AG04449 (cell line): Measurements from ENCODE around the gene CDK5RAP1.

ENCODE experiments used
- CTCF ChIA-PET: fragments of 350-600 bp; formaldehyde crosslinking; extraction: SDS; loops from one replicate; lab custom pipeline; 2021; ENCODE audit warnings: antibody characterized with exemption; lab: Yijun Ruan, JAX
- POLR2A ChIA-PET: fragments of 400-600, 350-600 bp; formaldehyde crosslinking; extraction: SDS; loops from one replicate; lab custom pipeline; 2020; ENCODE audit warnings: antibody characterized with exemption, inconsistent platforms; lab: Yijun Ruan, JAX
- DNase-seq: peaks from one replicate; pipeline ENCODE4 v3.0.0-alpha.2; 2010; ENCODE audit warnings: low read depth, low spot score
- H3K4me3 ChIP-seq: 2 replicates; pipeline ENCODE4 v1.5.1; 2011; ENCODE audit warnings: low read depth, mild to moderate bottlenecking, control low read depth, low read length
- TF ChIP-seq, protein P1 (sequence below): IDR thresholded peaks from one replicate; pipeline ENCODE4 v1.5.1; 2011; ENCODE audit warnings: mild to moderate bottlenecking, moderate library complexity, low read length, control low read depth, inconsistent platforms; ENCODE audit not compliant: insufficient read depth; ENCODE audit errors: missing control alignments

The CDK5RAP1 gene

DNA sequence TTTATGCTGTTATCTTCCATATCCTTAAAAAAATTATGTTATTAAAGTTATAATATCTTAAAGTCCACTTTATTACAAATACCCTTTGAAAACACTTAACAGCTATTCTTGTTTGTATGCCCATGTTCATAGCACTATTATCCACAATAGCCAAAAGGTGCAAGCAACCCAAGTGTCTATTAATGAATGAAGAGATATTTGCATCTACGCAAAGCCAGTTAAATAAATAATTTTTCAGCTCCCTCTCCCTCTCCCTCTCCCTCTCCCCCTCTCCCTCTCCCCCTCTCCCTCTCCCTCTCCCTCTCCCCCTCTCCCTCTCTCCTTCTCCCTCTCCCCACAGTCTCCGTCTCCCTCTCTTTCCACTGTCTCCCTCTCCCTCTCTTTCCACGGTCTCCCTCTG lies 13.1 kb downstream of the CDK5RAP1 start:
- TF ChIP-seq, protein P1, sequence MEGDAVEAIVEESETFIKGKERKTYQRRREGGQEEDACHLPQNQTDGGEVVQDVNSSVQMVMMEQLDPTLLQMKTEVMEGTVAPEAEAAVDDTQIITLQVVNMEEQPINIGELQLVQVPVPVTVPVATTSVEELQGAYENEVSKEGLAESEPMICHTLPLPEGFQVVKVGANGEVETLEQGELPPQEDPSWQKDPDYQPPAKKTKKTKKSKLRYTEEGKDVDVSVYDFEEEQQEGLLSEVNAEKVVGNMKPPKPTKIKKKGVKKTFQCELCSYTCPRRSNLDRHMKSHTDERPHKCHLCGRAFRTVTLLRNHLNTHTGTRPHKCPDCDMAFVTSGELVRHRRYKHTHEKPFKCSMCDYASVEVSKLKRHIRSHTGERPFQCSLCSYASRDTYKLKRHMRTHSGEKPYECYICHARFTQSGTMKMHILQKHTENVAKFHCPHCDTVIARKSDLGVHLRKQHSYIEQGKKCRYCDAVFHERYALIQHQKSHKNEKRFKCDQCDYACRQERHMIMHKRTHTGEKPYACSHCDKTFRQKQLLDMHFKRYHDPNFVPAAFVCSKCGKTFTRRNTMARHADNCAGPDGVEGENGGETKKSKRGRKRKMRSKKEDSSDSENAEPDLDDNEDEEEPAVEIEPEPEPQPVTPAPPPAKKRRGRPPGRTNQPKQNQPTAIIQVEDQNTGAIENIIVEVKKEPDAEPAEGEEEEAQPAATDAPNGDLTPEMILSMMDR, result no peak
- no peak overlapping the region for H3K4me3 ChIP-seq
- ChIA-PET CTCF (no interaction called here), POLR2A (no interaction called here)
- no peak for DNase-seq

DNA sequence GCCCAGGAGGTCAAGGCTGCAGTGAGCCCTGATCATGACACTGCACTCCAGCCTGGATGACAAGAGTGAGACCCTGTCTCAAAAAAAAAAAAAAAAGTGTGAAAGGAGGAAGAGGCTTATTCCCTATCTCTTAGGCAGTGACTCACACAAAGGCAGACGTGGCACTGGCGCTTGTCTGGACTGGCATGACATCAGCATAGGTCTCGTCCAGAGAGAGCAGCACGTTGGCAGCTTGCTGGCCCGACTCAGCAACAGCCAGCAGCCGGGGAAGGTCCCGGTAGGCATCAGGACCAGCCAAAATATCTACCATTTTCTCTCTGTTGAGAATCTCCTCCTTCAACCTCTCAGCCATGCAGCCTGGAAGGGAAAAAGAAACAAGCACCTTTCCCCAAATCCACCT lies 14.1 kb downstream of the CDK5RAP1 start:
- CTCF ChIA-PET, result interaction anchor here (0.8 kb wide), 1 partner anchor 9 kb away, joined by 4 read pairs; no protein-coding TSS in a partner anchor
- POLR2A ChIA-PET, result no interaction called here
- no peak for DNase-seq
- TF ChIP-seq, protein P1, result no peak
- H3K4me3 ChIP-seq, result no peak overlapping the region

DNA sequence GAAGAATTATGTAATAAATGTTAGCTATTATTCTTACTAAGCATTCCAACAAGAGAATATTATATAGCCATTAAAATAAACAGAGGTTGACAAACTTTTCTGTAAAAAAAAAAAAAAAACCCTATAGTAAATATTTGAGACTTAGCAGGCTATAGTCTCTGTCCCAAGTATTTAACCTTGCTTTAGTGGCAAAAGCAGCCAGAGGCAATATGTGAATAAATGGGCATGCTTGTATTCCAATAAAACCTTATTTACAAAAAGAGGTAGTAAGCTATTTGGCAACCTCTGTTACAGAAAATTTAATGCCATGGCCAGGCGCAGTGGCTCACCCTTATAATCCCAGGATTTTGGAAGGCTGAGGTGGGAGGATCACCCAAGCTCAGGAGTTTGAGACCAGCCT lies 14.6 kb downstream of the CDK5RAP1 start:
- CTCF ChIA-PET, result interaction anchor here (0.8 kb wide), 1 partner anchor 9 kb away, joined by 4 read pairs; no protein-coding TSS in a partner anchor
- DNase-seq, result no peak
- TF ChIP-seq, protein P1, result no peak
- POLR2A ChIA-PET, result no interaction called here
- H3K4me3 ChIP-seq, result no peak overlapping the region

DNA sequence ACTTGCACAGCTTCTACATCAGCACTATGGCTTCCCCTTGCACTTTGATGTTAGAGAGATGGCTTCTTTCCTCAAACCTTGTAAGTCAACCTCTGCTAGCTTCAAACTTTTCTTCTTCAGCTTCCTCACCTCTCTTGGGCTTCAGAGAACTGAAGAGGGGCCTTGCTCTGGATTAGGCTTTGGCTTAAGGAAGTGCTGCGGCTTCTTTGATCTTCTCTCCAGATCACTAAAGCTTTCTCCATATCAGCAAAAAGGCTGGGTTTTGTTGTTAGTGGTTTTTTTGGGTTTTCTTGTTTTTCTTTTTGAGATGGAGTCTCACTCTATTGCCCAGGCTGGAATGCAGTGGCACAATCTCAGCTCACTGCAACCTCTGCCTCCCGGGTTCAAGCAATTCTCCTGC lies 24.0 kb downstream of the CDK5RAP1 start:
- H3K4me3 ChIP-seq, result no peak overlapping the region
- DNase-seq, result no peak
- POLR2A ChIA-PET, result interaction anchor here (0.5 kb wide), 1 partner anchor 67 kb away, joined by 4 read pairs; the partner anchor contains the start of gene SNTA1
- TF ChIP-seq, protein P1, result no peak
- CTCF ChIA-PET, result interaction anchor here (0.9 kb wide), 2 partner anchors 14 to 752 kb away, joined by 3 read pairs; no protein-coding TSS in a partner anchor

DNA sequence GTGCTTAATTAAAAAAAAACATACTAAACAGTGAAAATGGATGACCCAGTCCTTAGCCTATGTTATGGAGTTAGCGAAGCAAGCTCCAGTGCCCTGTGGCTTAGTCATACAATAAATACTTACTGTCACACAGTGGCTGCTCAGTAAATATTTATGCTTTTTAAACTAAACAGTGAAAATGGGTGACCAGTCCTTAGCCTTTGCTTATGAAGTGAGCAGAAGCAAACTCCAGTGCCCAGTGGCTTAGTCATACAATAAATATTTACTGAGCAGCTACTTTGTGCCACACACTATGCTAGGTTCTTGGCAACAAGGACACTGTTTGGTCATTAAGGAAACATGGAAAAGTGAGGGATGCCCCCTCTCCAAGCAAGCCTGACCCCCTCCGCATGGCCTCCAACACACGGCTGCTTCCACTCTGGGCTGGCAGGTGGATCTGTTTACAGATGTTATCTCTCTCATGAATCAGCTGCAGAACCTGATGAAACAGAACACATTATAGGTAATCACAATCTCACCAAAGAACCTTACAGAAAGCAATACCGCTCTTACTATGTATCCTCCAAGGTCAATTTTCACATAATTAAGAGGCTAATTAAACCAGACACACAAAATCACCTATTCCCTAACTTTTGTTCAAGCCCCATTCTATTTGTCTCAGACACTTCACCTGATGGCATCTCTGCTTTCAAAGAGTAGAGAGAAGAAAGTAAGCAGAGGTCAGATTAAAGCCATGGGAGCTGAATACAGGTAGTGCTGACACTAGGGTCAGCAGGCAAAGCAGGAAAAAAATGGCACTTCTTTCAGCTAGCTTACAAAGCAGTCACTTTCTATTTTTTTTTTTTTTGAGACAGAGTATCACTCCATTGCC lies 27.3 kb downstream of the CDK5RAP1 start:
- TF ChIP-seq, protein P1, result no peak
- POLR2A ChIA-PET, result no interaction called here
- peak; percentile 38 for DNase-seq
- H3K4me3 ChIP-seq, result no peak overlapping the region
- CTCF ChIA-PET, result interaction anchor here (0.9 to 1.0 kb wide), 2 partner anchors 294 to 939 kb away, joined by 3 to 4 read pairs; no protein-coding TSS in a partner anchor

DNA sequence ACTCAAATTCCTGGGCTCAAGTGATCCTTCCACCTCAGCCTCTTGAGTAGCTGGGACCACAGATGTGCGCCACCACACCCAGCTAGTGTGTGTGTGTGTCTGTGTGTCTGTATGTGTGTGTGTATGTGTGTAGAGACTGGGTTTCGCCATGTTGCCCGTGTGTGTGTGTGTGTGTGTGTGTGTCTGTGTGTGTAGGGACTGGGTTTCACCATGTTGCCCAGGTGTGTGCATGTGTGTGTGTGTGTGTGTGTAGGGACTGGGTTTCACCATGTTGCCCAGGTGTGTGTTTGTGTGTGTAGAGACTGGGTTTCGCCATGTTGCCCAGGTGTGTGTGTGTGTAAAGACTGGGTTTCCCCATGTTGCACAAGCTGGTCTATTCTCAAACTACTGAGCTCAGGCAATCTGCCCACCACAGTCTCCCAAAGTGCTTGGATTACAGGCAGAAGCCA lies 28.3 kb downstream of the CDK5RAP1 start:
- ChIA-PET POLR2A (no interaction called here), CTCF (interaction anchor here (1.0 kb wide), 1 partner anchor 295 kb away, joined by 4 read pairs; no protein-coding TSS in a partner anchor)
- TF ChIP-seq, protein P1, result no peak
- H3K4me3 ChIP-seq, result no peak overlapping the region
- DNase-seq, result peak; percentile 24
